CD4-positive, alpha-beta T cell treated with Interleukin-17A for 4 hours (primary cell): ENCODE data around the gene SCAF11.
A peak's percentile ranks its signal among the peaks of the same experiment; 100 is the strongest.

Source experiments
- DNase-seq: peaks from one replicate; pipeline ENCODE4 v3.0.0-alpha.2; 2020; ENCODE audit warnings: mixed read lengths

The SCAF11 gene

DNA sequence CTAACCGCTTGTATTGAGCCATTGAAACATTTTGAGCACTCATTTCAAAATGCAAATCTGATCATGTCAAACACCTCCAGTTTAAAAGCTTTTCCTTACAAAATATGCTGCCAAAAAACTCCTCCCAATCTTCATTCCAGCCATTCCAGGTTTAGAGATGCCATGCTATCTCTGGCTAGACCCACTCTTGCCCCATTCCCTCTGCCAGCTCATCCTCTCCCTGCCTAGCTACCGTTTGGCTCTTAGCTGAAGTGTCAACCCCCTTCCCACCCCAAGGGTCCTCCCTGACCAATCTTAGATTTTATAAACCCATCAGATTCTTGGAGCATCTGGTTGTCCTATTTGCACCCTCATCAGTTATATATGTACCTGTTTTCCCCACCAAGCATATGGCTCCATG lies 75.0 kb downstream of the SCAF11 start:
- DNase-seq: no peak

- DNase-seq: no peak
Observed at GRCh38 chr12:45914090-45914489, 76.3 kb downstream of the SCAF11 start.

GRCh38 chr12:45913631-45914030 lies 76.7 kb downstream of the SCAF11 start:
- DNase-seq: no peak

DNA sequence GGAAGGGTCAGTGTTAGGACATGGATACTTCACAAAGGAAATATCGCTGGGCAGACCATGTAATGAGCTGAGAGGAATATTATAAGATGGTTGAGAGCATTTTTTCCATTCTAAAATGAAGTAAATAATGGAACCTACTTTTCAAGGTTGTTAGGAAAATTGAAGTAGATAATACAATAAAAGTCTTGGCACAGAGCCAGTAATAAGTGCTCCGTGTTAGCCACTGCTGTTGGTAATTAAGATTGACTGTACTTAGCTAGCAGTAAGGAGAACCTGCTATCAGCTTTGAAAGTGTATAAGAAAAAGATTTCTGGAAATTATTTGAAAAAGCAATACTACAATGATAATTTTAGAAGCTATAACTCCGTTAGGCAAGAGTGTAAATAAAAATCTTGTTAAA lies 77.6 kb downstream of the SCAF11 start:
- no peak for DNase-seq

GRCh38 chr12:45909041-45909713 lies 81.2 kb downstream of the SCAF11 start:
- no peak for DNase-seq

GRCh38 chr12:45907955-45908354 lies 82.4 kb downstream of the SCAF11 start:
- no peak for DNase-seq

DNA sequence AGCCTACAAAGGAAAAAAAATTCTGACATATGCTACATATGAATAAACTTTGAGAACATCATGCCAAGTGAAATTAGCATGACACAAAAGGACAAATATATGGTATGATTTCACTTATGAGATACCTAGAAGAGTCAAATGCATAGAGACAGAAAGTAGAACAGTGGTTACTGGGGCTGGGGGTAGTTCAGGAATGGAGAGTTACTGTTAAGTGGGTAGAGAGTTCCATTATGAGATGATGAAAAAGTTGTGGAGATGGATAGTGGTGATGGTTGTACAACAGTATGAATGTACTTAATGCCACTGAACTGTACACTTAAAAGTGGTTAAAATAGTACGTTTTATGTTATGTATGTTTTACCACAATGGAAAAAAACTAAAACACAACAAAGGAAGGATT lies 92.3 kb downstream of the SCAF11 start:
- no peak for DNase-seq

DNA sequence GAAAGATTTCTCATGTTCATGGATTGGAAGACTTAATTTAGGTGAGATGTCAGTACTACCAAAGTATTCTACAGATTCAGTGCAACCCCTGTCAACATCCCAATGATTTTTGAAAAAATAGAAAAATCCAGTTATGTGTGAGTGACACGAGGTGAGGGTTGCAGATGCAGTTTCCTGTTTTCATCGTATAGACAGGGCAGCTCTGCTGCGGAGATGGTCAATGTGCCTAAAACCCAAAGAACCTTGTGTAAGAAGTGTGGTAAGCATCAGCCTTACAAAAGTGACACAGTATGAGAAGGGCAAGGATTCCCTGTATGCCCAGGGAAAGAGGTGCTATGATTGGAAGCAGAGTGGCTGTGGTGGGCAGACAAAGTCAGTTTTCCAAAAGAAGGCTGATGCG lies 94.4 kb downstream of the SCAF11 start:
- no peak for DNase-seq

DNA sequence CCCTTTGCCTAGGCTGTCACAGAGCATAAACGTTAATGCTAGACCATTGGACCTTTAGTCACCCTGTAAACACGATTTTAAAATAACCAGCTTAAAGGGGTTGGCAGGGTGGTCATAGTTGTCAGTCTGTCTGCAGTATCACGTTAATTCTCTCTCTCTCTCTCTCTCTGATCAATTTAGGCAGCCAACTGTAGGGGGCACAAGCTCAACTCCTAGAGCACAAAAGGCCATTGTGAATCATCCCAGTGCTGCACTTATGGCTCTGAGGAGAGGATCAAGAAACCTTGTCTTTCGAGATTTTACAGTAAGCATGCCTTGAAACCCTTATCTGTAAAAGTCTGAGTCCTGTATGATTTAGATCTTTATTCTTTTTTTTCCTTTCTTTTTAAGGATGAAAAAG lies 97.1 kb downstream of the SCAF11 start:
- DNase-seq: no peak

DNA sequence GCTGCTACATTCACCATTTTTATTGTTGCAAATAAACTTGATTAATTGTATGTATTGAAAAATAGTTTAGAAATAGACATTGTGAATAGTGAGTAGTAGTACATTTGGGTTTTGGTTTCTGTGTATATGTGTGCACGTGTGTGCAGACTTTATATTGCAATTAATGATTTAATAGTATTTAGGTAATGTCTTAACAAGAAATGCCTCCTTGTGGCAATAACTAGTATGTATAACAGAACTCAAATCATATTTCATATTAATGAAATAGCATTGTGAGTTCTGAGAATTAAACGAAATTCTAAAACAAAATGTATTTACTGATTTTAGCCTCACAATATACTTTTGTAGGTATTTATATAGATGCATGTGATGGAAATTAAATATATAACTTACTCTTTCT lies 100.1 kb downstream of the SCAF11 start:
- DNase-seq: no peak

- no peak for DNase-seq
Observed at GRCh38 chr12:45887544-45887943, 102.8 kb downstream of the SCAF11 start.

- DNase-seq: no peak
Observed at GRCh38 chr12:45886685-45887084, 103.7 kb downstream of the SCAF11 start.

DNA sequence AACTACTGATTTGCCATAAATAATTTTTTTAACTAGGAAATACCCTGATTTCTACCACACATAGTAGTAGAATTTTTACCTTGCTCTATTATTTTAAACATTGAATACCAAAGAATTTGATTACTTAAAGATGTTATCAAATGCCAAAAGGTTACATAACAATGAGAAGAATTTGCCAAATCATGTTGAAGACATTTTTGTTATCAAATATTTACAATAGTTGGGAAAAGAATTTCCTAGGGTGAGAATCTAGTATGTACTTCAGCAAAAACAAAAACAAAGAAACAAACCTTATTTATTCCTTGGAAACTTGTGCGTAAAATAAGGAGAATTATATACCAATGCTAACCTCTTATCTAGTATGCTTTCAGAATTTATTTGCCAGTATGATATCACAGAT lies 107.2 kb downstream of the SCAF11 start:
- no peak for DNase-seq

DNA sequence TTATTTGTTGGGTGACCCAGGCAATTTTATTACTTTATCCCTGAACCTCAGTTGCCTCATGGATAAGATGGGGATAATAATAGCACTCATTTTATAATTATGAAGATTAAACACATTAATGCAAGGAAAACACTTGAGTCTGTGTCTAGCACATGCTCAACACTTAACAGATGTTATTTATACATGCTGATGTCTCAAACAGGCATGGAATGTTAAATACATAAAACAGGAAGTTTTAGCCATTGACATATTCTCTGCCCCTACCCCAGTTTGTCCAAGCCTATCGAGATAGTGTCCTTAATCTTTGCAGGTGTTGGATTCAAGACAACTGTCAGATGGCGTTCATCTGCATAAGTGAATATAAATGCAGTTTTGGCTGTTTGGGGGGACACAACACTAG lies 109.8 kb downstream of the SCAF11 start:
- DNase-seq: no peak

DNA sequence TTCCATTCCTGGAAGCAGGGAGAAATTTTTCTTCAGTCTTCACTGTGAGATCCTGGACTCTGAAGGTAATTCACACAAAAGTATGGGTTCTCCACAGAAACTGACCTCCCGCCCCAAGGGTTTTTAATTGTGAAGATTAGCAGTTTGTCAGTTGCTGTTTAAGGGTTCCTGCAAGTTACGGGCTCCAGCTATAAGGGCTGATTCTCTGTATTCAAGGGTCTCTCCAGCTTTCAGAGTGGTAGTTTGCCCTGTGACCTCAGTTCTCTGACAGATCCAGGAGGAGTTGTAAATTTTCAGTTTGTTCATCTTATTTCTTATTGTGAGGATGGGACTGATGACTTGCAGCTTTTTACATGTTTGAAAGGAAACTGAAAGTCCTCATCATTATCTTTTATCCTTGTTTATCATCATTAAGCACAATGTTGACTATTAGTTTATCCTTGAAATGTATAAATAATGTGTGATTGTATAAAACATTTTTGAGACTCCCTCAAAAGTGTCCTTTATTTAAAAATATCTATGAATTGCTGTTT lies 110.9 kb downstream of the SCAF11 start:
- no peak for DNase-seq

DNA sequence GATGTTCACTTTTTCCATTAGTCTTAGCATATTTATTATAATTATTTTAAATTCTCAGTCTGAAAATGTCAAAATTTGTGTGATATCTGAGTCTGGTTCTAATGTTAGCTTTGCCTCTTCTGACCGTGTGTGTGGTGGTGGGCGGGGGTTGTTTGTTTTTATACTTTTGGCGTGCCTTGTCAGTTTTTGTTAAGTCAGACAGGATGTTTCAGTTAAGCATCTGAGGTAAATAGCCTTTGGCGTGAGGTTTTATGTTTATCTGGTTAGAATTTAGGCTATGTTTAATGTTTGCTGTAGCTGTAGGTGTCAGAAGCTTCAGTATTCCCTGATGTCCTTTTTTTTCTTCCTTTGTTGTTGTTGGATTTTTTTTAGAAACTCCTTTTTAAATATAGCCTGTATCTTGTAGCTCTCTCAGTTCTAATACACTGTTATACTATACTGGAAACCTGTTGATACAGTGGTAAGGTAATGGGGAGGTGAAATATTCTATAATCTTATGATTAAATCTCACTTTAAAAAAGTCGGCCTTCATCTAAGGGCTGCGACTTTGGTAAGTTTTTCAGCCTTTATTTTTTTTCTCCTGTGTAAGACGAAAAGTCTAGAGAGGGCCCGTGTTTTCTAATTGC lies 111.6 kb downstream of the SCAF11 start:
- DNase-seq: peak; percentile 47

- no peak for DNase-seq
Observed at GRCh38 chr12:45877069-45877468, 113.3 kb downstream of the SCAF11 start.

DNA sequence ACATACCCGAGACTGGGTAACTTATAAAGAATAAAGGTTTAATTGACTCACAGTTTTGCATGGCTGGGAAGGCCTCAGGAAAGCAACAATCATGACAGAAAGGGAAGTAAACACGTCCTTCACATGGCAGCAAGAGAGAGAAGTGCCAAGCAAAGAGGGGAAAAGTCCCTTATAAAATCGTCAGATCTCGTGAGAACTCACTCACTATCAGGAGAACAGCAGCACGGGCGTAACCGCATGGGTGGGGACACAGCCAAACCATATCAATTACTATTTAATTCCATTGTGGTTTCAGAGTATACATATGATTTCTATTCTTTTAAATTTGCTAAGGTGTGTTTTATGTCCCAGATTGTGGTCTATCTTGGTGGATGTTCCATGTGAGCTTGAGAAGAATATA lies 117.9 kb downstream of the SCAF11 start:
- no peak for DNase-seq
